ENCODE data around the gene MDGA2. TPM values are rescaled to one million over a fixed set of nuclear protein-coding genes. Genes with fewer than 3 reads are reported as not detected.

The MDGA2 gene
- total RNA-seq, 1 donor from 2014 or later, result 8.7 TPM

DNA sequence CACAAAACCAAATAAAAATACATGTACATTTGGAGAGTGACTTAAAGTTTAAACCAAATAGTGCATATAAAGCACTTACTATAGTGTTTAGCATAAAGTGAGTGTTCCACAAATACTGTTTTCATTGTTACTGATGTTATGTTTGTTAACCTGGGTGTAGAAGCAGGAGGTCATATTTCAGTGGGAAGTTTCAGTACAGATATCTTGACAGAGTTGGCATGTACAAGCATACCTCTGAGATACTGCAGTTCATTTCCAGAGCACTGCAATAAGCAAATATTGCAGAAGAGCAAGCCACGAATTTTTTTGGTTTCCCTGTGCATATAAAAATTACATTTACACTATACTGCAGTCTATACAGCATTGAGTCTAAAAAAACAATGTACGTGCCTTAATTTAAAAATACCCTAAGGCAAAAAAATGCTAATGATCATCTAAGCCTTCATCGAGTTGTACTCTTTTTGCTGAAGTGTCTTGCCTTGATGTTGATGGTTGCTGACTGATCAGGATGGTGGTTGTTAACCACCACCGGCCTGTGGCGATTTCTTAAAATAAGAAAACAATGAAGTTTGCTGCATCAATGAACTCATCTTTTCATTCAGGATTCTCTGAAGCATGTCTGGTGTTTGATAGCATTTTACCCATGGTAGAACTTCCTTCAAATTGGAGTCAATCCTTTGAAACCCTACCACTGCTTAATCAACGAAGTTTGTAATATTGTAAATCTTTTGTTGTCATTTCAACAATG is 662.7 kb downstream of the MDGA2 start:
- Mint-ChIP-seq H3K4me3 (no peak overlapping the region), H3K27me3 (ENCODE audit: low read depth) (no peaks in the 10 kb centered on the region), H3K27ac (ENCODE audit: unreplicated experiment) (no peak overlapping the region), H3K4me1 (peaks cover 4% of the 10 kb centered on the region), H3K36me3 (ENCODE audit: low read depth) (no peaks in the 10 kb centered on the region), H3K9me3 (no peaks in the 10 kb centered on the region)
- DNase-seq (ENCODE audit: low read depth, low spot score), result no peak
- TF ChIP-seq, protein P1, sequence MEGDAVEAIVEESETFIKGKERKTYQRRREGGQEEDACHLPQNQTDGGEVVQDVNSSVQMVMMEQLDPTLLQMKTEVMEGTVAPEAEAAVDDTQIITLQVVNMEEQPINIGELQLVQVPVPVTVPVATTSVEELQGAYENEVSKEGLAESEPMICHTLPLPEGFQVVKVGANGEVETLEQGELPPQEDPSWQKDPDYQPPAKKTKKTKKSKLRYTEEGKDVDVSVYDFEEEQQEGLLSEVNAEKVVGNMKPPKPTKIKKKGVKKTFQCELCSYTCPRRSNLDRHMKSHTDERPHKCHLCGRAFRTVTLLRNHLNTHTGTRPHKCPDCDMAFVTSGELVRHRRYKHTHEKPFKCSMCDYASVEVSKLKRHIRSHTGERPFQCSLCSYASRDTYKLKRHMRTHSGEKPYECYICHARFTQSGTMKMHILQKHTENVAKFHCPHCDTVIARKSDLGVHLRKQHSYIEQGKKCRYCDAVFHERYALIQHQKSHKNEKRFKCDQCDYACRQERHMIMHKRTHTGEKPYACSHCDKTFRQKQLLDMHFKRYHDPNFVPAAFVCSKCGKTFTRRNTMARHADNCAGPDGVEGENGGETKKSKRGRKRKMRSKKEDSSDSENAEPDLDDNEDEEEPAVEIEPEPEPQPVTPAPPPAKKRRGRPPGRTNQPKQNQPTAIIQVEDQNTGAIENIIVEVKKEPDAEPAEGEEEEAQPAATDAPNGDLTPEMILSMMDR (conservative IDR thresholded peaks at IDR 0.05), result no peak

DNA sequence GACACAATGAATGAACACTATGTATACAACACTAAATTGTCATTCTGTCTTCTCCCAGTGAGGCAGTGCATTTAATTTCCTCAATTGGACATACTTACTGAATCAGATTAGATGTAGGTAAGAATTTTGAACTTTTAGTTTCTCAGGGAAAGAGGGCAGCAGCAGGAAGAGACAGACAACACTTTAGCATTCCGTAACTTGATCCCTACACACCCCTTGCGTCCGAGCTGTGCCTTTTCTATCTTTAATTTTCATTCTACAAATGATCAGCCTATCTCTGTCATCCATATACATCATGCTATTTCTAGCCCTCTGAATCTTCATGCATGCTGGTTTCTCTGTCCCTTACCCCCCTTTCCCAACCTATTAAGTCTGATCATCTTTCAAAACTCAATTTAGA is 665.8 kb downstream of the MDGA2 start:
- Mint-ChIP-seq H3K4me3 (no peak overlapping the region), H3K4me1 (peaks cover 4% of the 10 kb centered on the region), H3K36me3 (ENCODE audit: low read depth) (peaks cover under 1% of the 10 kb centered on the region), H3K9me3 (no peaks in the 10 kb centered on the region), H3K27ac (ENCODE audit: unreplicated experiment) (no peak overlapping the region), H3K27me3 (ENCODE audit: low read depth) (no peaks in the 10 kb centered on the region)
- TF ChIP-seq, protein P1 (conservative IDR thresholded peaks at IDR 0.05), result no peak
- no peak for DNase-seq (ENCODE audit: low read depth, low spot score)

- no peaks in the 10 kb centered on the region for H3K9me3 Mint-ChIP-seq
- peaks cover 2% of the 10 kb centered on the region for H3K36me3 Mint-ChIP-seq (ENCODE audit: low read depth)
- TF ChIP-seq, protein P1 (conservative IDR thresholded peaks at IDR 0.05), result no peak
- H3K27me3 Mint-ChIP-seq (ENCODE audit: low read depth), result no peaks in the 10 kb centered on the region
- H3K4me1 Mint-ChIP-seq, result peaks cover 4% of the 10 kb centered on the region
- DNase-seq (ENCODE audit: low read depth, low spot score), result no peak
- H3K27ac Mint-ChIP-seq (ENCODE audit: unreplicated experiment), result no peak overlapping the region
- H3K4me3 Mint-ChIP-seq, result no peak overlapping the region
Measured at GRCh38 chr14:47008732-47009131, 666.7 kb downstream of the MDGA2 start.

GRCh38 chr14:46999661-47000060 is 675.7 kb downstream of the MDGA2 start:
- DNase-seq (ENCODE audit: low read depth, low spot score), result no peak
- Mint-ChIP-seq H3K36me3 (ENCODE audit: low read depth) (peaks cover 2% of the 10 kb centered on the region), H3K9me3 (no peaks in the 10 kb centered on the region), H3K4me3 (no peak overlapping the region), H3K27me3 (ENCODE audit: low read depth) (no peaks in the 10 kb centered on the region), H3K4me1 (no peaks in the 10 kb centered on the region), H3K27ac (ENCODE audit: unreplicated experiment) (no peak overlapping the region)
- TF ChIP-seq, protein P1 (conservative IDR thresholded peaks at IDR 0.05), result no peak

DNA sequence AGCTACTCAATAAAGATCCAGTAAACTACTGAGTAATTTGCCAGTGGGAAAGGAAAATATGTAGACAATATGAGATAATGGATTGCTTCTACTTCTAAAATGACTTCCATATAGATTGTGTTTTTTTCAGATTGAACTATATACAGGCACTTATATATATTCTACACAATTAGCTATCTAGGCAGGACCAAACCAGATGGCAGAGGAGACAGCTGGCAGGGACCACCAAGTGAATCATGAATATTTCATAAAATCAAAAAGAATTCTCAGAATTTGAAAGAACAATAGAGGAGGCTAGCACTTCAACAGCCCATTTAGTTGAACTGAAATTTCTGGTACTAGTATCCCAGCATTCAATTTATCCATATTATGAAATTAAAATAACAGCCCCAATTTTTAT is 685.8 kb downstream of the MDGA2 start:
- Mint-ChIP-seq H3K9me3 (no peaks in the 10 kb centered on the region), H3K36me3 (ENCODE audit: low read depth) (no peaks in the 10 kb centered on the region), H3K27me3 (ENCODE audit: low read depth) (no peaks in the 10 kb centered on the region), H3K27ac (ENCODE audit: unreplicated experiment) (no peak overlapping the region), H3K4me3 (no peak overlapping the region), H3K4me1 (no peaks in the 10 kb centered on the region)
- DNase-seq (ENCODE audit: low read depth, low spot score), result no peak
- TF ChIP-seq, protein P1 (conservative IDR thresholded peaks at IDR 0.05), result no peak
